Uterus (tissue), 4 donors: ENCODE results near the gene CKAP2L. TPM values are rescaled to one million over a fixed set of nuclear protein-coding genes. Genes with fewer than 3 reads are reported as not detected.
"Not testable (repeated sequence)": the region's sequence is repeated elsewhere in the genome, so short reads cannot be mapped to it uniquely, and the experiment has no call there.

Experiments used
- DNase-seq, 2 donors: peaks; one replicate each; pipeline ENCODE4 v3.0.0-alpha.2; 2019 to 2020
- H3K27ac ChIP-seq, 2 donors: fragments of 200-600 bp; sonication (generic); 1 replicate in 1 of 2; 2 replicates in 1 of 2; pipeline ENCODE4 v1.5.1; 2016 to 2018
- H3K27me3 ChIP-seq, 2 donors: fragments of 200-600 bp; sonication (generic); one replicate each; pipeline ENCODE4 v1.5.1; 2018 to 2019; ENCODE audit warnings: control low read depth in 1 of 2
- H3K36me3 ChIP-seq, 2 donors: fragments of 200-600 bp; sonication (generic); one replicate each; pipeline ENCODE4 v1.5.1; 2019; ENCODE audit warnings: control low read depth in 1 of 2
- H3K4me1 ChIP-seq, 2 donors: fragments of 200-600 bp; sonication (generic); one replicate each; pipeline ENCODE4 v1.5.1; 2018 to 2019; ENCODE audit warnings: control low read depth in 1 of 2
- H3K4me3 ChIP-seq, 2 donors: fragments of 200-600 bp; sonication (generic); 1 replicate in 1 of 2; 2 replicates in 1 of 2; pipeline ENCODE4 v1.5.1; 2018 to 2019; ENCODE audit warnings: mild to moderate bottlenecking in 1 of 2
- H3K9me3 ChIP-seq, 2 donors: fragments of 200-600 bp; sonication (generic); one replicate each; pipeline ENCODE4 v1.5.1; 2019; ENCODE audit warnings: control low read depth in 1 of 2
- CTCF ChIP-seq, 4 experiments: fragments of 200-600 bp in 2 of 4; fragments of 450-650 bp in 2 of 4; sonication (generic) in 2 of 4; IDR thresholded peaks; one replicate each; pipeline ENCODE4 v1.5.1; 2016 to 2019; ENCODE audit warnings: antibody characterized with exemption in 4 of 4, mild to moderate bottlenecking in 2 of 4, moderate library complexity in 1 of 4
- POLR2A ChIP-seq, 2 donors: fragments of 450-650 bp; IDR thresholded peaks; one replicate each; pipeline ENCODE4 v1.6.1; 2016; ENCODE audit warnings: antibody characterized with exemption in 2 of 2, mild to moderate bottlenecking in 1 of 2, moderate library complexity in 1 of 2
- intact Hi-C: fragments of 100-400 bp; cut with DNase I; formaldehyde crosslinking; loops from one replicate; pipeline ENCODE4 v1.15.1; 2023; ENCODE audit warnings: low total_unique reads
- total RNA-seq, 4 donors: library from RNA; depleted of rRNA in 3 of 4; stranded (reverse); fragments of >200 nt in 3 of 4; gene quantifications; one replicate each; pipeline versions ENCODE4 v1.1.0 to v1.2.4, GENCODE V29; 2014 to 2023
- donor health status: DM: yes; HTN: yes; CAD: no.

The CKAP2L gene
- total RNA-seq, 4 donors from 2014 or later: 8.8 TPM; not detected in 3

- DNase-seq: no peak
- Histone ChIP-seq H3K27ac (no peak overlapping the region), H3K27me3 (no peaks in the 10 kb centered on the region), H3K4me1 (no peaks in the 10 kb centered on the region), H3K4me3 (no peak overlapping the region), H3K9me3 (no peaks in the 10 kb centered on the region), H3K36me3 (no peaks in the 10 kb centered on the region)
- TF ChIP-seq CTCF (IDR thresholded peaks at IDR 0.05) (no peak), POLR2A (IDR thresholded peaks at IDR 0.05) (no peak)
- intact Hi-C loops: loop anchor here (10.0 kb wide), 1 partner anchor 118 kb away; no protein-coding TSS in a partner anchor
These were observed 41.4 kb downstream of the CKAP2L start for GRCh38 chr2:112722816-112723546.

GRCh38 chr2:112721819-112722522, 42.4 kb downstream of the CKAP2L start:
- Histone ChIP-seq H3K36me3 (no peaks in the 10 kb centered on the region), H3K9me3 (no peaks in the 10 kb centered on the region), H3K27ac (no peak overlapping the region), H3K4me1 (no peaks in the 10 kb centered on the region), H3K4me3 (no peak overlapping the region), H3K27me3 (no peaks in the 10 kb centered on the region)
- TF ChIP-seq CTCF (IDR thresholded peaks at IDR 0.05): no peak
- intact Hi-C loops: loop anchor here (10.0 kb wide), 1 partner anchor 117 kb away; no protein-coding TSS in a partner anchor
- DNase-seq: no peak

- Histone ChIP-seq H3K9me3 (no peaks in the 10 kb centered on the region), H3K36me3 (no peaks in the 10 kb centered on the region), H3K27me3 (no peaks in the 10 kb centered on the region), H3K4me3 (no peak within 1 kb of the TSS), H3K27ac (no peak within 1 kb of the TSS), H3K4me1 (no peaks in the 10 kb centered on the region)
- no peak for DNase-seq
- TF ChIP-seq POLR2A (IDR thresholded peaks at IDR 0.05) (no peak), CTCF (IDR thresholded peaks at IDR 0.05) (no peak)
- intact Hi-C loops: loop anchor here (10.0 kb wide), 1 partner anchor 116 kb away; no protein-coding TSS in a partner anchor
These were observed 43.6 kb downstream of the CKAP2L start, which contains the start of gene NT5DC4 for GRCh38 chr2:112720785-112721184. TSS of gene NT5DC4 (plus strand) at chr2:112721020. CDS start at chr2:112721080, 60 bp downstream.

- Histone ChIP-seq H3K27me3 (no peaks in the 10 kb centered on the region), H3K36me3 (no peaks in the 10 kb centered on the region), H3K27ac (no peak overlapping the region), H3K4me3 (no peak overlapping the region), H3K4me1 (no peaks in the 10 kb centered on the region), H3K9me3 (no peaks in the 10 kb centered on the region)
- DNase-seq: no peak
- intact Hi-C loops: no loop called here
- TF ChIP-seq POLR2A (IDR thresholded peaks at IDR 0.05) (no peak), CTCF (IDR thresholded peaks at IDR 0.05) (no peak)
These were observed 45.5 kb downstream of the CKAP2L start for GRCh38 chr2:112718863-112719370.

GRCh38 chr2:112716826-112717352, 47.5 kb downstream of the CKAP2L start:
- H3K9me3 ChIP-seq, H3K27ac ChIP-seq, H3K4me3 ChIP-seq, DNase-seq, intact Hi-C loops, H3K36me3 ChIP-seq, H3K27me3 ChIP-seq, H3K4me1 ChIP-seq: not testable (repeated sequence)

GRCh38 chr2:112716094-112716493, 48.3 kb downstream of the CKAP2L start:
- H3K36me3 ChIP-seq, H3K27ac ChIP-seq, H3K9me3 ChIP-seq, H3K27me3 ChIP-seq, H3K4me3 ChIP-seq, intact Hi-C loops, DNase-seq, H3K4me1 ChIP-seq: not testable (repeated sequence)
